GM18867 (cell line): ENCODE measurements around the gene CDC42EP5.
"Not testable (repeated sequence)": the region's sequence is repeated elsewhere in the genome, so short reads cannot be mapped to it uniquely, and the experiment has no call there.

Source experiments
- ATAC-seq: cut with Tn5 transposase; IDR thresholded peaks from one replicate; pipeline ENCODE4 v1.9.1; 2021; ENCODE audit warnings: mild to moderate bottlenecking, moderate library complexity; ENCODE audit not compliant: unreplicated experiment

Gene CDC42EP5

DNA sequence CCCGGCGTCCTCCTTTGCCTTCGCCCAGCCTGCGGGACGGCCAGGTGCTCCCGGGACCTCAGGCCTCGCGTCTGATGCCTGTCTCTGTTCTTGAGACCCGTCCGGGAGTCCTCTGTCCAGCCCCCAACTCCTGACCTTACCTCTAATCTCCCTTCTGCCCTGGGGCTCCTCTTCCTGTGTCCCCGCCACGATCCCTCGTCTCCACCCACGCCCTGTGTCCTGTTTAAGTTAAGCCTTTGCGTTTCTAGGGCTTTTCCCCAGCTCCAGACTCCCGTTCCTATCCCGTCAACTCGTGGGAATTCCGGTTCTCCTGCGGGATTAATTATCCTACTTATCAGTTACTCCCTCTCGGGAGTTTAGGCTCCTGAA lies 23.4 kb downstream of the CDC42EP5 start:
- no peak for ATAC-seq

DNA sequence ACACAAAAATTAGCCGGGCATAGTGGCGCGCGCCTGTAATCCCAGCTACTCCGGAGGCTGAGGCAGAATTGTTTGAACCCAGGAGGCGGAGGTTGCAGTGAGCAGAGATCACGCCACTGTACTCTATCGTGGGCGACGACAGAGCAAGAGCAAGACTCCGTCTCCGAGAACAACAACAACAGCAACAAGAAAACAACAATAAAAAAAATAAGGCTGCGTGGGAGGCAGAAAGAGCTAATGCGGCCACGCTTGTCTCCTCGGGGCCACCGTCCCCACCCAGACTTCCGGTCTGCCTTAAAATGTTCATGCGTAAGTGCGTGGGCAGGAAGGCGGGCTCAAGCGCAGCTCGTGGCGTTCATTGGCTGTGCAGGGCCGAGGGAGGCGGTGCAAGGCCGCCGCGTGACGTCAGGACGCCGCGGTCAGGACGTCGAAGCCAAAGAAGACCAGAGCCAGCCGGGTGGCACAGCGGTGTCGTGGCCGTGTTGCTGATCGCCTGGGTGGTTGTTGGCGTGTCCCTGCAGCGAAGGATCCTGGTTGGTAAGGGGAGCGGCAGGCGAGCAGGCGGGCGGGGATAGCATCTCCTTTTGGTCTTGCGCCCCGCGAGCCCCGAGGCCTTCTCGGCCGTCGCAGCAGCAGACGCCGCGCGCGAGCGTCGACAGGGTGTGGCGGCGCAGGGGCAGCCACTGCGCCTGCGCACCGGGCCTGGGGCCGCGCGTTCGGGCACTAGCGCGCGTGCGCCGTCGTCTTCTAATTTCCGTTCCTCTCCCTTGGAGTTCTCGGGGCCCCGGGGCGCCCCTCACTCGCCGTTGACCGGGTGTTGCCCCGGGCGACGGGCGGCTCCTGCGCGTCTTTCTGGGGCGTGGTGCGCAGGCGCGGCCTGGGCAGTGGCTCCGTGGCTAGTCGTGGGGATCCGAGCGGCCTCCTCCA lies 24.1 kb downstream of the CDC42EP5 start, which contains the start of gene LENG8:
TSS of gene LENG8 (plus strand) at position 426 of the 927 bp plus-strand sequence. CDS start 2,146 bp downstream, outside the sequence.
- ATAC-seq: peak; percentile 87

DNA sequence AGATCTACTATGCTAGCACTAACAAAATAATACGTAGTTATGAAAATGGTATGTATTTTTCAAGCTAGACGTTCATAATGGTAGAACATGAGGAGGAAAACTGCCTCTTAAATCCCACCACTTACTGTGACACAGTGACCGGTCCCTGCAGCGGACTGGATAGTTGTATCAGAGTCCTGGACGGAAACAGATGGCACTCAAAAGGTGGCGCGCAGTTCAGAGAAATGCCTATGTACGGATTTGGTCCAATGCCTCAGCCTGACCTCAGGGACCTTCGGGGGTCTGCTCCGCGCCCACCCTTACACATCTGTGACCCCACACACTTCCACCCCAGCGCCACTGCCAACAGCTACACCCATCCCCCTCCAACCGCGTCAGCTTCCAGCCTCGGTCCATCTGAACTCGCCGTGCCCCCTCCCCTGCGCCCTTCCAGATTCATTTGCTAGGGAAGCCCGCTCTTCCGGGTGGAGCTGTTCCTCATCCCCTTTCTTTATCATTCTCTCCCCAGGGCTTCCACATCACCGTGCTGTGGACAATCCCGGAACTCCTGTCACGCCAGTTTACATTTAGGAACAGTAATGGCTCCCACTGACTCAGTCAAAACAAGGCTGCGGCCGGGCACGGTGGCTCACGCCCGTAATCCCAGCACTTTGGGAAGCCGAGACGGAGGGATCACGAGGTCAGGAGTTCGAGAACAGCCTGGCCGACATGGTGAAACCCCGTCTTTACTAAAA lies 24.9 kb downstream of the CDC42EP5 start:
- ATAC-seq: no peak

DNA sequence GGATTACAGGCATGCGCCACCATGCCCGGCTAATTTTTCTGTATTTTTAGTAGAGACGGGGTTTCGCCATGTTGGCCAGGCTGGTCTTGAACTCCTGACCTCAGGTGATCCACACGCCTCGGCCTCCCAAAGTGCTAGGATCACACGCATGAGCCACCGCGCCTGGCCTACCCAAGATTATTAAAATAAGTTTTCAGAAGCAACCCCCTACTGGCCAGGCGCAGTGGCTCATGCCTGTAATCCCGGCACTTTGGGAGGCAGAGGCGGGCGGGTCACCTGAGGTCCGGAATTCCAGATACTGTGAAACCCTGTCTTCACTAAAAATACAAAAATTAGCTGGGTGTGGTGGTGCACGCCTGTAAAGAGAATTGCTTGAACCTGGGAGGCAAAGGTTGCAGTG lies 26.7 kb downstream of the CDC42EP5 start:
- ATAC-seq: not testable (repeated sequence)

DNA sequence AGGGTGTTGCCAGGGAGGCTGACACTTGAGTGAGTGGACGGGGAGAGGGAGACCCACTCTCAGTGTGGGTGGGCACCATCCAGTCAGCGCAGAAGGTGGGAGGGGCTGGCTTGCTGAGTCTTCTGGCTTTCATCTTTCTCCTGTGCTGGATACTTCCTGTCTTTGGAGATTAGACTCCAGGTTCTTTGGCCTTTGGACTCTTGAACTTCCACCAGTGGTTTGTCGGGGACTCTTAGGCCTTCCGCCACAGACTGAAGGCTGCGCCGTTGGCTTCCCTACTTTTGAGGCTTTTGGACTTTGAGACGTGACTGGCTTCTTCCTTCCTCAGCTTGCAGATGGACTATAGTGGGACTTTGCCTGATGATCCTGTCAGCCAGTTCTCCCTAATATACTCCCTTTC lies 28.4 kb downstream of the CDC42EP5 start:
- ATAC-seq: no peak

DNA sequence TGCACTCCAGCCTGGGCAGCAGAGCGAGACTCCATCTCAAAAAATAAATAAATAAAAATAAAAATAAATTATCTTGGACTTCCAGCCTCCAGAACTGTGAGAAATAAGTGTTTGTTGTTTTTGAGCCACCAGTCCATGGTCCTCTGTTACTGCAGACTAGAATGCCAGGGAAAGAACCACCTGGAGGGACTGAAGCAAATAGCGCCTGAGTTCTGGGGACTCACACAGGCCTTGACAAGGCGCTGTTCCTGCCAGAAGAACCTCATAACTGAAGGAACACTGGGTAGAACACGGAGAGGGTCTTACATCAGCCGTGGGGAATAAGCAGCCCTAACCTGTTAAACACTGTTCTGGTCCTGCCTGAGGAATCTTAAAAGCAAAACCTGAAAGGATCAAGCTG lies 32.5 kb downstream of the CDC42EP5 start:
- ATAC-seq: no peak

DNA sequence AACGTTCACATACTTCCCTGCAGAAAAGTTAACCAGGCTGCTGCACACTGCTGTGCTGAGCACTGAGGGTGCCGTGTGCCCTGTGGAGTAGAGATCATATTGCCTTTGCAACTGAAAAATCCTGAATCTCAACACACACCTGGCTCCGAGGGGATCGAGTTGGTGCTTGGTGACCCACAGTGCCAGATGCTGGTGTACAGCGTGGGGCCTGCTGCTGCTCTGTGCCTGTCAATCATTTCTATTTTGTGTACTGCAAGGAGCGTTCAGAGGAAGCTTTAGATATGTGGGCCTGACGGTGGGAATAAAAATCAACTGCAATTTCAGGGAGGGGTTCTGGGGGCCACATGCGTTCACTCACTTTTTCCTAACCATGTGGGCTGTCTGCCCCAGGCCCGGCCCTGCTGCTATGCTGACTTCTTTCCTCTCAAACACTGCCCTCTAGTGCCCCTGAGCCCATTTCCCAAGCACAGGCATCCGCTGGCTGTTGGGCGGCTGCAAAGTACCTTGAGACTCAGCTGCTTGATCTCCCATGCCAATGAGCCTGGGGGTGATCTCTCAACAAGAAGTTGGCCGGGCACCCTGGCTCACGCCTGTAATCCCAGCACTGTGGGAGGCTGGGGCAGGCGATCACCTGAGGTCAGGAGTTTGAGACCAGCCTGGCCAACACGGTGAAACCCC lies 33.8 kb downstream of the CDC42EP5 start:
- no peak for ATAC-seq

DNA sequence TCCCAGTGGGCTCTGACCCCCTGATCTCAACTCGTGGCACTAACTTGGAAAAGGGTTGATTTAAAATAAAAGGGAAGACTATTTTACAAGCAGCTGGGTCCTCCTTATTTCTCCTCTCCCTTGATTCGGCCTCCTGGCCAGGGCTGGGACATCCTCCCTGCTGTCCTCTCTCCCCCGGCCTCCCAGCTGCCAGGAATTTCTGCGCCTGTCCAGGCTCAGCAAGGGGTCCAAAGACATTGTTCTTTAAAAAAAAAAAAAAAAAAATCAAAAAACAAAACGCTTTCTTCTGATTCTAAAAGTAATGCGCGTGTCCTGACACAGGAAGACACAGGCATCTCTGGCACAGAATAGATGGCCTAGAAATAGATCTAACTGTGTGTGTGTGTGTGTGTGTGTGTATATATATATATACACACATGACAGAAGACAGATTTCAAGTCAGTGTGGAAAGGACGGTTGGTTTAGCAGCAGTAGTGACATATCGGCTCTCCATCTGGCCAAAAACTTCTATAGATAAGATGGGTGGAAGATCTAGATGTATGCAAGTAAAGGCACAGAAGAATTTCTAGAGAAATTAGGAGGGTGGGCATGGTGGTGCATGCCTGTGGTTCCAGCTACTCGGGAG lies 36.4 kb downstream of the CDC42EP5 start:
- no peak for ATAC-seq

DNA sequence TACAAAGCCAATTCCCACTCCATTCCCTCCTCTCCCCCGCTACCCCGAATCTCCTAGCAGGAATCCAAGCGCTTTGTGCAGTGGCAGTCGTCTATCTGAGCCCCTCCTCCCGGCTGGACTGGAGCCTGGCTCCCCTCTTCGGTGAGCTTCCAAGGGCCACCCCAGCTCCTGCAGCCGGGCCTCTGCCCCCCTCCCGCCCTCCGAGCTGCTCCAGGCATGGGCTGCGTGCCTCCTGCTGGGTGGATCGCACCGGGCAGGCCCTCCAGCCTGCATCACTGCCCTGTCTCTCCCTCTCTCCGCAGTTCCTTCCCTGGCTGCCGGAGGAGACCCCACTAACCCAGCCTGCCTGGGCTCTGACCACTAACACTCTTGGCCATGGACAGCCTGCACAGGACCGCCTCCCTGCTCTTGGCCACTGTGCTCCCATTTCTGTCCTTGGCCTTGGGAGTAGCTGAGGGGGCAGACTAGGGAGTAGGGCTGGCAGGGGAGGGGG lies 37.0 kb downstream of the CDC42EP5 start:
- no peak for ATAC-seq

DNA sequence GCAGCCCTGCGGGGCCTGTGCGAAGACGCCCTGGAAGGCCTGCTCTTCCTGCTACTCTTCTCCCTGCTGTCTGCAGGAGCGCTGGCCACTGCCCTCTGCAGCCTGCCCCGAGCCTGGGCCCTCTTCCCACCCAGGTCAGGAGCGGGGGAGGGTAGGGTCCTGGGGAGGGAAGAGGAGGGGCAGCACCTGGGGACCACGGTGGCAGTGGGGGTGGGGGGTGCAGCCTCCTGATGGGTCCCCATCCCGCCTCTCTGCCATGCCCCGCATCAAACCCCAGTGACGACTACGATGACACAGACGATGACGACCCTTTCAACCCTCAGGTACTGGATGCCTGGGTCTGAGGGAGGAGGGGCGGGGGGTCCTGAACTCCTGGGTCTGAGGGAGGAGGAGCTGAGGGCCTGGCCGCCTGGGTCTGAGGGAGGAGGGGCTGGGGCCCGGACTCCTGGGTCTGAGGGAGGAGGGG lies 37.5 kb downstream of the CDC42EP5 start:
- no peak for ATAC-seq

DNA sequence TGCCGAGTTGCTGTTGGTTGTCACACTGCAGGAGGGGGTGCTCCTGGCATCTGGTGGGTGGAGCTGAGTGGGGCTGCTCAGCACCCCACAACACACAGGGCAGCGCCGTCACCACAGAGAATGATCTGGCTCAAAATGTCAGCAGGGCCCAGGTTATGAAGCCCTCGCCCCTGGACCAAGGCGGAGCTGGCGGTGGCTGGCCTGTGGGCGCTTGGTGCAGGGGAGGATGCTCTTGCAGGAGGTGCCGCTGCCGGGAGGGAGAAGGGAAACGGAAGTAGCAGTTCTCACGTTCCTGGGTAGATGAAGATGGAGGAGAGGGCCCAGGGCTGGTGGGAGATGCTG lies 38.3 kb downstream of the CDC42EP5 start:
- no peak for ATAC-seq

DNA sequence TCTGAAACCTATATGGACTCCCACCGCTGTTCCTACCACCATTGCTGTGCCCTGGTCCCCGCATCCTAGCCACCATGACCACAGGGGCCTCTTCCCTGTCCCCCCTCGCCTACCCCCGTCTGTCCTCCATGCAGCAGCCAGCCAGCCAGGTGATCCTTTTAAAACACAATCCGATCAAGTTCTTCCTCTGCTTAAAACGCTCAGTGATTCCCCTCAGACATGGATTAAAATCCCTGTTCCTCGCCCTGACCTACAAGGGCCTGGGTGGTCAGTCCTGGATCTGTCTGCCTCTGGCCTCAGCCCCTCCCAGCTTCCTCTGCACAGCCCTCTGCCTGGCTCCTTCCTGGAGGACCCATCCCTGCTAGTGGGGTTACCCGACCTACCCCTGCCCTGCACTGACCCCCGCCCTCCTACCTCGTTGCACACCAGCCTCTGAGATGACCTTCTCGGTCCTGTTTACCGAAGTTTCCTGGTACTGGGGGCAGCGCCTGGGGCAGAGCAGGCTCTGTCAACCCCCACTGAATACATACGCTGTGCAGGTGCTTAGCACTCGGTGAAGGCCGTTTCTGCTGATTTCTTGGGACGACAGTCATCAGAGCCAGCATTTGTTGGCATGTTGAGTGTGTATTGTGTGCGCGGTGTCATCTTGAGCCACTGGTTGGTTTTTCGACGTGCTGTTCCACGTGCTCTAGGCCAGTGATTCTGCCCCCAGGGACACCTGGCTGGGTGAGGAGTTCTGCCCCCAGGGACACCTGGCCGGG lies 38.8 kb downstream of the CDC42EP5 start:
- no peak for ATAC-seq

DNA sequence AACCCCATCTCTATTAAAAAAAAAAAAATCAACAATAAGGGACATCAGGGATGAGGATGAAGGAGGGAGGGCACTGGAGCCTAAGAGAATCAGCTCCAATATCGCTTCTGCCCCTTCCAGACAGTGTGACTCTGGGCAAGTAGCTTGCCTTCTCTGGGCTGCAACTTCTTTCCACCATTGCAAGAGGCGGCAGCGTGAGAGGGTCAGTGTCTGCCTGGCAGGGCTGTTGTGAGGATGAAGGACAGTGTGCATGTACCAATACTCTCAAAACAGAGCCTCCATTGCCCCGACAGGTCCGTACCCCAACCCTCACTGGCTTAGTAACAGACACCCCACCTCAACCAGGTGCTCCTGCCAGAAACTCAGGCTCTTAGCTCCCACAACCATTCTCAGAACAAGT lies 39.4 kb downstream of the CDC42EP5 start:
- ATAC-seq: no peak

DNA sequence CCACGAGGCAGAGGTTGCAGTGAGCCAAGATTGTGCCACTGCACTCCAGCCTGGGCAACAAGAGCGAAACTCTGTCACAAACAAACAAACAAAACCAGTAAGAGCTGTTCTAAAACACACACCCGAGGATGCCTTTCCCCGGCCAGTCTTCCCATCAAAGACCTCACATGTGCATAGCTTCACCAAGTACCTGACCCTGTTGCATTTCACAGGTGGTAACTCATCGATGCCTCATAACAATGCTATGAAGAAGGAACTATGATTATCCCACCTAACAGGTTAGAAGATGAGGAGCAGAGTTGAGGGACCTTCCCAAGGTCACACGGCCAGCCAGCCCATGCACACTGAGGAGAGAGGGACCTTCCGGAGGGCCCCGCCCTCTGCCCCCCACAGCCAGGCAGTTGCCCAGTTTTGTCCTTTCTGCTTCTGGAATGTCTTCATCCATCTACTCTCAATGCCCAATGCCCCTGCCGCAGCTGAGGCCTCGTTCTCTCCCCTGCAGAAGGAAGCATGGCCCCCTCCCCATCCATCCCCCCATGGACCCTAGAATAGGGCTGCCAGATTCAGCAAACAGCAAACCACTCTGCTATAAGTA lies 40.9 kb downstream of the CDC42EP5 start:
- ATAC-seq: no peak

DNA sequence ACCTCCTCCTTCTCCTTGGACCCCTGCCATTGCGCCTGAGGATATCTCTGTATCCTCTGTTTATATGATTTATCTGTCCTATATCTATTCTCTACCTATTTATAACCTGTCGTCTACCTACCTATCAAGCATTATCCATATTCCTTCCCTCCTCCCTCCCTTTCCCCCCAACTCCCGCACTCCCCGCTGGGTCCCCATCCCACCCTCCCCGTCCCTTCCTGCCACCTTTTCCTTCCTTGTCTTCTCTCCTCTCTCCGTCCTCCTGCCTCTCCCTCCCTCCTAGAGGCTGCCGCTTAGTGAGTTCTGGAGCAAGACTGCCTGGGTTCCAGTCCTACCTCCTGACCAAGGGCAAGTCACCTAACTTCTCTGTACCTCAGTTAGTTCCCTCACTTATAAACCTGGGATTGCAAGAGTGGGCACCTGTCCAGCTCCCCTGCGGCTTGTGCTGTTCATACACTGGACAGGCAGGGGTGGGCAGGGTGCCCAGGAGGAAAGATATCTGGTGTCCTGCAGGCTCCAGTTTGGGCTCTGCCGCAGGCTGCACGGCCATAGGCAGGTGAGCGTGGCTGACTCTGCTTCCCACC lies 41.7 kb downstream of the CDC42EP5 start:
- ATAC-seq: no peak

DNA sequence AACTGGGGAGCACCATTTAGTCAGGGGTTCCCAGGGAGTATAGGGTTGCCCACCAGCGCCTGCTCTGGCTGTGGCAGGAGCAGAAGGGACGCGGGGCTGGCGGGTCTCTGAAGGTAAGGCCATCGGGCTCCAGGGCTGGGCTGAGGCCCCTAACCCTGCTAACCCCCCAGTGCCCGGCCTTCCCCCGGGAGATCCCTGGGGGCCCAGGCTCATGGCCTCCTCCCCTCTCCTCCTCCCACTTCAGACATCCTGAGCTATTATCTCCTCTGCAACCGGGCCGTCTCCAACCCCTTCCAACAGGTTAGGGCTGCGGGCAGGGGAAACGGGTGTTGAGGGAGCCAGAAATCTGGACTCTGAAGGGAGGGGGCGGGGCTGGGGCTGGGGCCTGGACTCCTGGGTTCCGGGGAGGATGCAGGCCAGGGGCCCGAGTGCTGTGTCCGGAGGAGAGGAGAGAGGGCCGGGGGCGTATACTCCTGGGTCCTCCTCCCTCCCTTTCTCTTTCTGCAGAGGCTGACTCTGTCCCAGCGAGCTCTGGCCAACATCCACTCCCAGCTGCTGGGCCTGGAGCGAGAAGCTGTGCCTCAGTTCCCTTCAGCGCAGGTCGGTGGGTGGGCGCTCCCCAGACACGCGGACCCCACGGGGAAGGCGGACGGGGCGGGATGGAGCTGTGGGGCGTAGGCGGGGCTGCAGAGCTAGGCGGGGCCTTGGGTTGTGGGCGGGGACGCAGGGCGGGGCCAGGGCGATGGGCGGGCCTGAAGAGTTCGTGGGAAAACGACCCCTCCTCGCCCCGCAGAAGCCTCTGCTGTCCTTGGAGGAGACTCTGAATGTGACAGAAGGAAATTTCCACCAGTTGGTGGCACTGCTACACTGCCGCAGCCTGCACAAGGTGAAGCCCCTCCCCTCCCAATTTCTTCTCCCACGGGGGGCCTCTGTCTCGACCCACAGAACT lies 42.5 kb downstream of the CDC42EP5 start:
- ATAC-seq: no peak

DNA sequence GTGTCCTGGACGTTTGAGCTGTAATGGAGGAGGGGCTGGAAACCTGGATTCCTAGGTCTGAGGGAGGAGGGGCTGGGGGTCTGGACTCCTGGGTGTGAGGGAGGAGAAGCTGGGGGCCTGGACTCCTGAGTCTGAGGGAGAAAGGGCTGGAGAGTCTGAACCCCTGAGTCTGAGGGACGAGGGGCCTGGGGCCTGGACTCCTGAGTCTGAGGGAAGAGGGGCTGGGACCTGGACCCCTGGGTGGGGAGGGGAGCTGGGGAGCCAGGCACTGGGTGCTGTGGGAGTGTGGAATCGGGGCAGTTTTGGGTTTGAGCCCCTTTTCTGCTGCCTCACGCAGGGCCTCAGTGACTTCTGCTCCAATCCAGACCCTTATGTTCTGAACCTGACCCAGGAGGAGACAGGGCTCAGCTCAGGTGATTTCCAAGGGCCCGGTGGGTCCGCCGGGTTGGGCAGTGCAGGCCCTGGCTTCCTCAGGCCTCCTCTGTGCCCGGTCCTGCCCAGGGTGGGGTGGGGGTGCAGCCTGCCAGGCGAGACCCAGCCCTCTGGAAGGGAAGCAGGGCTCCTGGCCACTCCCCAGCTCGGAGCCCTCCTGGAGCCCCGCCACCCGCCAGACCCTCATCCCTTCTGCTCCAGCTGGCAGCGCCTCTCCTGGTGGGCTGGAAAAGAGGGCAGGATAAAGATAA lies 43.4 kb downstream of the CDC42EP5 start:
- no peak for ATAC-seq

DNA sequence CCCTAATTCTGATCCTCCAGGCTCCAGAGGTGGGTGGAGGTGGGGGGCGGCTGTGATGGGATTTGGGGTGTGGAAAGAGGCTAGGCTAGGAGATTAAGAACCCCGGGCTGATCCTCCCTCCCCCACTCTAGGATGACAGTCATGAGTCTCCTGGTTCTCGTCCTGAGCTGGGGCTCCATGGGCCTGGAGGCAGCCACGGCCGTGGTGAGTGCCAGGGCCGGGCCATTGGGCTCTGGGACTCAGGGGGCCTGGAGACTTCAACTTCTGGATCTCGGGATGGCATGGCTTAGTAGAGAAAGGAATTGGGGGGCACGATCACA lies 44.0 kb downstream of the CDC42EP5 start:
- no peak for ATAC-seq
